A549 (cell line): ENCODE results near the gene JAM3. TPM values are rescaled to one million over a fixed set of nuclear protein-coding genes. Genes with fewer than 3 reads are reported as not detected.

Source experiments
- ATAC-seq, 2 experiments: fragments of 200-7000 bp in 1 of 2; fragments of >200 bp in 1 of 2; cut with Nextera tagmentation in 1 of 2; cut with Tn5 transposase in 1 of 2; 3 replicates each; pipeline versions ENCODE4 v1.8.0 to v1.9.1; 2018 to 2020; ENCODE audit warnings: mild to moderate bottlenecking in 1 of 2, moderate library complexity in 1 of 2
- CTCF ChIA-PET: fragments of 300-600 bp; sonication (Branson Sonifier 250); formaldehyde crosslinking; extraction: SDS; loops from one replicate; lab custom pipeline; 2021; ENCODE audit warnings: antibody characterized with exemption, inconsistent platforms; lab: Yijun Ruan, JAX
- POLR2A ChIA-PET: fragments of 350-600 bp; formaldehyde crosslinking; extraction: SDS; loops from one replicate; lab custom pipeline; 2021; ENCODE audit warnings: antibody characterized with exemption, inconsistent platforms; lab: Yijun Ruan, JAX
- DNase-seq, 2 experiments: peaks; one replicate each; pipeline versions ENCODE4 v3.0.0 to v3.0.0-alpha.2; 2011 to 2016; ENCODE audit warnings: low read depth in 1 of 2, low spot score in 1 of 2
- FAIRE-seq: peaks from 2 replicates; lab custom pipeline; 2011; peaks lifted over from hg19 to GRCh38; lab: Jason Lieb, UNC
- H3K27ac ChIP-seq, 2 experiments: fragments of >200 bp; sonication (Bioruptor Twin); formaldehyde crosslinking; 3 replicates each; pipeline ENCODE4 v1.5.1; 2016 to 2017
- H3K4me1 ChIP-seq: fragments of >200 bp; sonication (Bioruptor Twin); formaldehyde crosslinking; 3 replicates; pipeline ENCODE4 v1.6.1; 2016
- H3K4me2 ChIP-seq: fragments of >200 bp; sonication (Bioruptor Twin); formaldehyde crosslinking; 3 replicates; pipeline ENCODE4 v1.6.1; 2016
- H3K4me3 ChIP-seq: fragments of >200 bp; sonication (Bioruptor Twin); formaldehyde crosslinking; 3 replicates; pipeline ENCODE4 v1.5.1; 2016
- H3K9me3 ChIP-seq: fragments of >200 bp; sonication (Bioruptor Twin); formaldehyde crosslinking; 3 replicates; pipeline ENCODE4 v1.6.1; 2016
- ATOH8 ChIP-seq: fragments of 250-450 bp; sonication (Bioruptor Pico); IDR thresholded peaks from 2 replicates; pipeline ENCODE4 v1.5.0; 2020; ENCODE audit warnings: low read depth, mild to moderate bottlenecking, moderate library complexity
- CEBPB ChIP-seq, 2 experiments: fragments of >200 bp in 1 of 2; sonication (Bioruptor Twin) in 1 of 2; formaldehyde crosslinking in 1 of 2; IDR thresholded peaks; 2 replicates each; pipeline ENCODE4 v1.6.1; 2012 to 2016
- CHD4 ChIP-seq: fragments of 200-600 bp; sonication (generic); IDR thresholded peaks from 2 replicates; pipeline ENCODE4 v1.6.1; 2016; ENCODE audit warnings: antibody characterized with exemption, mild to moderate bottlenecking, borderline replicate concordance
- CTCF ChIP-seq: fragments of >200 bp; sonication (Bioruptor Twin); formaldehyde crosslinking; IDR thresholded peaks from 3 replicates; pipeline ENCODE4 v1.5.1; 2016
- EHF ChIP-seq: fragments of 250-450 bp; sonication (Bioruptor Pico); IDR thresholded peaks from 2 replicates; pipeline ENCODE4 v1.5.0; 2020; ENCODE audit warnings: mild to moderate bottlenecking
- FOSB ChIP-seq: fragments of 250-450 bp; sonication (Bioruptor Pico); IDR thresholded peaks from 2 replicates; pipeline ENCODE4 v1.5.0; 2020; ENCODE audit warnings: mild to moderate bottlenecking, moderate library complexity
- FOSL2 ChIP-seq, 2 experiments: fragments of 450-650 bp in 1 of 2; fragments of >200 bp in 1 of 2; sonication (Bioruptor Twin) in 1 of 2; formaldehyde crosslinking; IDR thresholded peaks; 2 replicates each; pipeline versions ENCODE4 v1.5.0 to v1.6.1; 2016 to 2020; ENCODE audit warnings: mild to moderate bottlenecking in 1 of 2, moderate library complexity in 1 of 2
- FOXS1 ChIP-seq: fragments of 250-450 bp; sonication (Bioruptor Pico); IDR thresholded peaks from 2 replicates; pipeline ENCODE4 v1.5.0; 2020; ENCODE audit warnings: mild to moderate bottlenecking, moderate library complexity
- GATA3 ChIP-seq: IDR thresholded peaks from 2 replicates; pipeline ENCODE4 v1.6.1; 2012; ENCODE audit warnings: borderline replicate concordance
- HDAC2 ChIP-seq: fragments of 200-600 bp; sonication (generic); IDR thresholded peaks from 2 replicates; pipeline ENCODE4 v1.6.1; 2016
- JUN ChIP-seq, 2 experiments: fragments of >200 bp; sonication (Bioruptor Twin); formaldehyde crosslinking; IDR thresholded peaks; 2 replicates in 1 of 2; 3 replicates in 1 of 2; pipeline ENCODE4 v1.6.1; 2016 to 2017
- KDM1A ChIP-seq: fragments of 200-600 bp; sonication (generic); IDR thresholded peaks from 2 replicates; pipeline ENCODE4 v1.6.1; 2016; ENCODE audit warnings: low read depth, mild to moderate bottlenecking
- KDM5A ChIP-seq: fragments of 200-600 bp; sonication (generic); IDR thresholded peaks from 2 replicates; pipeline ENCODE4 v1.6.1; 2016; ENCODE audit warnings: antibody characterized with exemption, mild to moderate bottlenecking
- NFE2L2 ChIP-seq: fragments of 150-350 bp; conservative IDR thresholded peaks from 2 replicates; pipeline ENCODE4 v1.6.1; 2014; ENCODE audit warnings: low read length
- PHF8 ChIP-seq: fragments of 200-600 bp; sonication (generic); IDR thresholded peaks from 2 replicates; pipeline ENCODE4 v1.6.1; 2016; ENCODE audit warnings: low read depth, mild to moderate bottlenecking, antibody characterized with exemption, moderate library complexity, borderline replicate concordance
- RARB ChIP-seq: fragments of 250-450 bp; sonication (Bioruptor Pico); IDR thresholded peaks from 2 replicates; pipeline ENCODE4 v1.8.0; 2021; ENCODE audit warnings: mild to moderate bottlenecking, moderate library complexity
- REST ChIP-seq: fragments of 200-600 bp; sonication (generic); IDR thresholded peaks from 2 replicates; pipeline ENCODE4 v1.6.1; 2016; ENCODE audit warnings: antibody characterized with exemption, mild to moderate bottlenecking, moderate library complexity
- SREBF2 ChIP-seq: fragments of 450-650 bp; IDR thresholded peaks from 2 replicates; pipeline ENCODE4 v1.6.1; 2014; ENCODE audit warnings: mild to moderate bottlenecking, moderate library complexity
- TP53 ChIP-seq: fragments of 250-450 bp; sonication (Bioruptor Pico); IDR thresholded peaks from 2 replicates; pipeline ENCODE4 v1.5.0; 2021; ENCODE audit warnings: mild to moderate bottlenecking, moderate library complexity
- ZC3H11A ChIP-seq: fragments of 450-650 bp; IDR thresholded peaks from 2 replicates; pipeline ENCODE4 v1.6.1; 2014; ENCODE audit warnings: antibody characterized with exemption, mild to moderate bottlenecking
- ZFP36 ChIP-seq: fragments of 450-650 bp; IDR thresholded peaks from 2 replicates; pipeline ENCODE4 v1.6.1; 2014; ENCODE audit warnings: borderline replicate concordance; ENCODE audit not compliant: partially characterized antibody
- ZNF302 ChIP-seq: fragments of 250-450 bp; sonication (Bioruptor Pico); IDR thresholded peaks from 2 replicates; pipeline ENCODE4 v1.9.0; 2021; ENCODE audit warnings: inconsistent platforms, mild to moderate bottlenecking, moderate library complexity
- WGBS: methylation state at CpG from one replicate; pipeline ENCODE4 v1.1.6; 2017; ENCODE audit errors: missing lambda C conversion rate; 5-methylcytosine and 5-hydroxymethylcytosine counted together
- polyA plus RNA-seq, 4 experiments: library from polyadenylated mRNA; depleted of rRNA in 3 of 4; stranded (reverse); fragments of >200 nt; fragmentation: RNase III in 1 of 4; extraction: RNeasy Plus Mini Kit Qiagen cat#74134 plus additional on column Dnase treatment in 1 of 4; gene quantifications; 2 replicates in 3 of 4; 3 replicates in 1 of 4; pipeline ENCODE4 v1.2.3, GENCODE V29; 2011 to 2017

The JAM3 gene
- polyA plus RNA-seq, 2 of the 4 experiments (the other 2 are of a cell fraction), result 4.0 to 5.2 TPM

- Histone ChIP-seq H3K4me2 (no peak overlapping the region), H3K4me3 (no peak overlapping the region), H3K27ac (no peak overlapping the region), H3K4me1 (peaks cover 3% of the 10 kb centered on the region; the same call in 1 of the 3 replicates), H3K9me3 (no peaks in the 10 kb centered on the region)
- 33% methylated on average over 8 of the region's 12 CpGs for WGBS
- ChIA-PET CTCF (interaction anchor here (0.6 to 2.9 kb wide), 4 partner anchors 12 to 123 kb away, joined by 3 to 24 read pairs (median 6); no protein-coding TSS in a partner anchor), POLR2A (no interaction called here)
- no peak for TF ChIP-seq REST
- TF ChIP-seq ATOH8 (CRISPR knock-in tag), result no peak
- no peak for TF ChIP-seq CHD4
- no peak for TF ChIP-seq CEBPB (IDR thresholded peaks at IDR 0.05)
- TF ChIP-seq FOSL2 (IDR thresholded peaks at IDR 0.05), result no peak
- no peak for TF ChIP-seq FOSL2 (CRISPR knock-in tag; IDR thresholded peaks at IDR 0.05)
- no peak for TF ChIP-seq KDM5A
- TF ChIP-seq RARB, result no peak
- no peak for TF ChIP-seq TP53
- no peak for TF ChIP-seq GATA3
- no peak for TF ChIP-seq SREBF2
- TF ChIP-seq JUN (IDR thresholded peaks at IDR 0.05), result no peak
- no peak for TF ChIP-seq PHF8
- TF ChIP-seq EHF (CRISPR knock-in tag), result no peak
- ATAC-seq, result no peak
- no peak for DNase-seq
- no peak for FAIRE-seq
Measured at GRCh38 chr11:134052395-134052987, 16.4 kb upstream of the JAM3 start.

- CTCF ChIA-PET, result interaction anchor here (1.3 kb wide), 1 partner anchor 9 kb away, joined by 3 read pairs; no protein-coding TSS in a partner anchor
- Histone ChIP-seq H3K27ac (no peak overlapping the region), H3K9me3 (no peaks in the 10 kb centered on the region), H3K4me1 (no peaks in the 10 kb centered on the region), H3K4me3 (no peak overlapping the region), H3K4me2 (no peak overlapping the region)
- no peak for DNase-seq
- POLR2A ChIA-PET, result no interaction called here
- no peak for FAIRE-seq
- no peak for ATAC-seq
- WGBS, result 65% methylated on average over 18 of the region's 26 CpGs
- TF ChIP-seq CEBPB (IDR thresholded peaks at IDR 0.05) (no peak), KDM1A (no peak), FOSB (CRISPR knock-in tag) (no peak), PHF8 (no peak), NFE2L2 (no peak), ZC3H11A (no peak), ZFP36 (no peak), GATA3 (no peak), CTCF (no peak), FOXS1 (no peak), ZNF302 (no peak), HDAC2 (no peak)
Measured at GRCh38 chr11:134052988-134053945, 15.6 kb upstream of the JAM3 start.
